Hematopoietic multipotent progenitor cell treated with erythropoietin and hydrocortisone succinate and interleukin-3 and kit ligand, for 15 days (in vitro differentiated cells): ENCODE data around the gene GART.
"Not testable (repeated sequence)": the region's sequence is repeated elsewhere in the genome, so short reads cannot be mapped to it uniquely, and the experiment has no call there.

Experiments used
- DNase-seq: peaks from one replicate; pipeline ENCODE4 v3.0.0-alpha.2; 2015; ENCODE audit warnings: low spot score

GART gene

DNA sequence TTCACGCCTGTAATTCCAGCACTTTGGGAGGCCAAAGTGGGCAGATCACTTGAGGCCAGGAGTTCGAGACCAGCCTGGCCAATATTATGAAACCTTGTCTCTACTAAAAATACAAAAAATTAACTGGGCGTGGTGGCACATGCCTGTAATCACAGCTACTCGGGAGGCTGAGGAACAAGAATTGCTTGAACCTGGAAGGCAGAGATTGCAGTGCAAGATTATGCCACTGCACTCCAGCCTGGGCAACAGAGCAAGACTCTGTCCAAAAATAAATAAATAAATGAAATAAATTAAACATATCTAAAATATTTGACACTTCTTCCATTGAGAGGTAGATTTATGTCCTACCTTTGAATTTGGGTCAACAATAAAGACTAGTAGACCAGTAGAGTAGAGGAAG, 72.7 kb downstream of the GART start:
- DNase-seq, result not testable (repeated sequence)

DNA sequence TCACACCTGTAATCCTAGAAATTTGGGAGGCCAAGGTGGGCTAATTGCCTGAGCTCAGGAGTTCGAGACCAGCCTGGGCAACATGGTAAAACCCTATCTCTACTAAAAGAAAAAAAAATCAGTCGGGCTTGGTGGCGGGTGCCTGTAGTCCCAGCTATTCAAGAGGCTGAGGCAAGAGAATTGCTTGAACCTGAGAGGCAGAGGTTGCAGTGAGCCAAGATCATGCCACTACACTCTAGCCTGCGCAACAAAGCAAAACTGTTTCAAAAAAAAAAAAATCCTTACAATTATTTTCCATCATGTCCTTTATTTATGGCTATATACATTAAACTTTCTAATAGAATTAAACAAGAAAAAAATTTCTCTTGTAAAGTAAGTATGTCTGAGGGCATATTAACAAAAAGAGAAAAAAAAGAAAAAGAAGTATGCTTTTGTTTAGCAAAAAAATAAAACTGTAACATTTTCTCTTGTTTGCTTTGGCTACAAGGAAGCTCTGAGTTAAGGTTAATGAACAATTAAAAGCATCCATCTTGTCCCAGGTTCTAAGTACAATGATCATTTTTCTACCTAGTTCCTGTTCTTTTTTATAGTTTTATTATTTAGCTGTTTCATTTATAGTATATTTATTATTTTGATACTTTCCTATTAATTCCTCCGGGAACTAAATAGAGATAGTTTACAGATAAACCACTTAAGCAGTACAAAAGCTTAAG, 80.2 kb downstream of the GART start:
- no peak for DNase-seq

DNA sequence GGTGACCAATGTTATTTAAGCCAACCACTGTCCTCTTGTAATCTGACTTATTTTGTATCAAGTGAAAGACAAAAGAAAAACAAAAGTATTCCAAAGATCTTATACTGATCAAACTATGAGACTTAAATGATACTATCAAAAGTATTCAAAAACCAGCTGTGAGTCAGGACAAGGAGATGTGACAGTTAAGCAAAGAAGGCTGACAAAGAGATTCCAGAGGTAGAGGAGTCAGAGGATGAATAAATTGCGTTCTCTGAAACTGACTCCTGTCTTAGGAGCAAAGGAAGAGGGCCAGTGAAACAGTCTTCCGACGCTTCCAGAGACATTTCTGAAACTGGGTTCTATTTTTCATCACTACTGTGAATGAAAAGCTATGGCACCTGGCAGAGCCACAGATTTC, 83.1 kb downstream of the GART start:
- DNase-seq, result no peak

DNA sequence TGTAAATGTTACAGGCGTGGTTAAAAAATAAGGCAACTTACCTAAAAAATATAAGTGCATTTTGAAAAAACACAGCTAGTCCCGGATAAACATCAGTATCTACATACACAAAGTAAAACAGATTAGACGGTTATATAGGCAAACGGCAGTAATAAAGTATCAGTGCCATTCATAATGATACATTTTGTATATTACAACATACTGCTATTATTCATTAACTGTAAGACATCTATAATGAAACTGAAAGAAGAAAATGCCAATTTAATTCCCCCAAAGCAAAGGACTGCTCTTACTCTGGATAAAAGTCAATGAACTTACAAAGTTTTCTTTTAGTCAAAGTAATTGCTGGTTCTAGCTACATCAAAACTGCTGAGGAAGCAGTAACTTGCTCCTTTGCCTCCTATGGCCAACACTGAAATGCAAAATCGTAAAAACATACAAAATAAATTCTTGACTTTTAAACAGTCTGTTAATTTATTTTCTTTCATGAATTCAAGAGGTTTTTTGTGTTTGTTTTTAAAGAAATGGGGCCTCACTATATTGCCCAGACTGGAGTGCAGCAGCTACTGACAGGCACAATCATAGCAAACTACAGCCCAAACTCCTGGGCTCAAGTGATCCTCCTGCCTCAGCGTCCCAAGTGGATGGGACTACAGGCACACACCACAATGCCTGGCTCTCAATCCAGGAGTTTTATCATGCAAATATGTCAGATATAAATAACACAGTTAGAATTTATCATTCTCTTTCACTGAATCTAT, 86.1 kb downstream of the GART start:
- DNase-seq, result no peak
